ENCODE measurements around the gene MECP2.

DNA sequence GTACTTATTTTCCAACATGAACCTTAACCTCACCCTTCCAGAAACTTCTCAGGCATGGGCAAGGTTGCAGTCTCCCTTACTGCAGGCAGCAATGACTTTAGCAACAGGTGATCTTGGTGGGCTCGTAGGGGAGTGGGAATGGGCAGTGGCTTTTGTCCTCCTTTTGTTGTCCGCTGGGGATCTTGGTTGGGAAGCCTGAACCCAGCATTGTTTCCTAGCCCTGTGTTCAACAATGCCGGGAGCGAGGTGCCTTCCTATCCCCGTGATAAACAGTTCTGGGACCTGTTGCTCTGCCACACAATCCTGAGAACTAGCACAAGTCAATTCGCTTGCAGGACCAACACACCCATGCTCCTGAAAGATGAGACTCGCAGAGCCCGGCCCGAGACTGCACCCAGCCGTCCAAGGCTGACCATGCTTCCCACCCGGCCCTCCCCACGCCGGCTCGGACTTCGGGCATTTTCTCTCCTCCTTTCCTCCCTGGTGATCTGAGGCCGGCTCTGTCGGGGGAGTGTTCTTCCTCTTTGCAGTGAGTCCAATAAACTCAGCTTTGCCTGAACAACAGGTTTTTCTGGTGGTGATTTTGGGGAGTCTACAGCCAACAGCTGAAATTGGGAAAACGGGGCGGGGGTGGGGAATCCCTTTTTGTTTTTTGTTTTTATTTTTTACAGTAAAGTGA is 98.0 kb downstream of the MECP2 start:
- TF ChIP-seq, protein P1, sequence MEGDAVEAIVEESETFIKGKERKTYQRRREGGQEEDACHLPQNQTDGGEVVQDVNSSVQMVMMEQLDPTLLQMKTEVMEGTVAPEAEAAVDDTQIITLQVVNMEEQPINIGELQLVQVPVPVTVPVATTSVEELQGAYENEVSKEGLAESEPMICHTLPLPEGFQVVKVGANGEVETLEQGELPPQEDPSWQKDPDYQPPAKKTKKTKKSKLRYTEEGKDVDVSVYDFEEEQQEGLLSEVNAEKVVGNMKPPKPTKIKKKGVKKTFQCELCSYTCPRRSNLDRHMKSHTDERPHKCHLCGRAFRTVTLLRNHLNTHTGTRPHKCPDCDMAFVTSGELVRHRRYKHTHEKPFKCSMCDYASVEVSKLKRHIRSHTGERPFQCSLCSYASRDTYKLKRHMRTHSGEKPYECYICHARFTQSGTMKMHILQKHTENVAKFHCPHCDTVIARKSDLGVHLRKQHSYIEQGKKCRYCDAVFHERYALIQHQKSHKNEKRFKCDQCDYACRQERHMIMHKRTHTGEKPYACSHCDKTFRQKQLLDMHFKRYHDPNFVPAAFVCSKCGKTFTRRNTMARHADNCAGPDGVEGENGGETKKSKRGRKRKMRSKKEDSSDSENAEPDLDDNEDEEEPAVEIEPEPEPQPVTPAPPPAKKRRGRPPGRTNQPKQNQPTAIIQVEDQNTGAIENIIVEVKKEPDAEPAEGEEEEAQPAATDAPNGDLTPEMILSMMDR (conservative IDR thresholded peaks at IDR 0.05; ENCODE audit: low read depth, low read length): no peak
- no peak for TF ChIP-seq EZH2 (IDR thresholded peaks at IDR 0.05; ENCODE audit: borderline replicate concordance, low read depth, low read length, poor library complexity, severe bottlenecking)
